Prostate gland (tissue), 2 donors: ENCODE measurements around the gene CD40. TPM values are rescaled to one million over a fixed set of nuclear protein-coding genes. Genes with fewer than 3 reads are reported as not detected.
"Not testable (repeated sequence)": the region's sequence is repeated elsewhere in the genome, so short reads cannot be mapped to it uniquely, and the experiment has no call there.

Source experiments
- DNase-seq: peaks from one replicate; pipeline ENCODE4 v3.0.0-alpha.2; 2019; ENCODE audit warnings: low spot score
- H3K27ac ChIP-seq, 2 donors: fragments of 200-600 bp; sonication (generic); 2 replicates each; pipeline ENCODE4 v1.5.1; 2017 to 2019
- H3K27me3 ChIP-seq: fragments of 200-600 bp; sonication (generic); replicated peaks from 2 replicates; pipeline ENCODE4 v1.5.1; 2019; ENCODE audit not compliant: insufficient read depth
- H3K36me3 ChIP-seq, 2 donors: fragments of 200-600 bp; sonication (generic); 1 replicate in 1 of 2; 2 replicates in 1 of 2; pipeline versions ENCODE4 v1.5.1 to v1.8.1; 2017 to 2019
- H3K4me1 ChIP-seq: fragments of 200-600 bp; sonication (generic); replicated peaks from 2 replicates; pipeline ENCODE4 v1.5.1; 2019
- H3K4me3 ChIP-seq, 2 donors: fragments of 200-600 bp; sonication (generic); 2 replicates each; pipeline ENCODE4 v1.5.1; 2017 to 2019
- H3K9me3 ChIP-seq: fragments of 200-600 bp; sonication (generic); 2 replicates; pipeline ENCODE4 v1.5.1; 2017
- CTCF ChIP-seq, 4 experiments: fragments of 200-600 bp in 2 of 4; fragments of 450-650 bp in 2 of 4; sonication (generic) in 2 of 4; IDR thresholded peaks; 1 replicate in 3 of 4; 2 replicates in 1 of 4; pipeline ENCODE4 v1.5.1; 2016 to 2019; ENCODE audit warnings: antibody characterized with exemption in 4 of 4, mild to moderate bottlenecking in 2 of 4, moderate library complexity in 2 of 4
- POLR2A ChIP-seq: fragments of 450-650 bp; IDR thresholded peaks from one replicate; pipeline ENCODE4 v1.6.1; 2016; ENCODE audit warnings: antibody characterized with exemption, mild to moderate bottlenecking
- POLR2AphosphoS5 ChIP-seq: sonication (generic); formaldehyde crosslinking; IDR thresholded peaks from one replicate; pipeline ENCODE4 v1.6.1; 2017; ENCODE audit warnings: antibody characterized with exemption
- WGBS: methylation state at CpG from one replicate; pipeline ENCODE4 v1.1.5; 2018; 5-methylcytosine and 5-hydroxymethylcytosine counted together
- intact Hi-C: fragments of 100-400 bp; cut with DNase I; formaldehyde crosslinking; loops from one replicate; pipeline ENCODE4 v1.14.2; 2022
- total RNA-seq, 2 donors: library from RNA; depleted of rRNA; stranded (reverse); fragments of >200 nt; gene quantifications; one replicate each; pipeline ENCODE4 v1.1.0, GENCODE V29; 2016

CD40 gene
- total RNA-seq, 2 donors from 2014 or later, result 16.9 to 27.1 TPM

GRCh38 chr20:46093531-46093930 is 24.6 kb upstream of the CD40 start:
- H3K27ac ChIP-seq, result no peak overlapping the region
- WGBS, result 76% methylated on average over 2 of the region's 2 CpGs
- intact Hi-C loops, result no loop called here
- no peaks in the 10 kb centered on the region for H3K4me1 ChIP-seq
- H3K36me3 ChIP-seq, result no peaks in the 10 kb centered on the region
- no peak for TF ChIP-seq CTCF (IDR thresholded peaks at IDR 0.05)
- no peak for TF ChIP-seq POLR2AphosphoS5
- TF ChIP-seq POLR2A, result no peak
- no peaks in the 10 kb centered on the region for H3K9me3 ChIP-seq
- no peak overlapping the region for H3K4me3 ChIP-seq
- H3K27me3 ChIP-seq, result no peaks in the 10 kb centered on the region
- DNase-seq, result no peak

GRCh38 chr20:46099491-46100287 is 18.4 kb upstream of the CD40 start:
- intact Hi-C loops, result no loop called here
- no peak overlapping the region for H3K4me3 ChIP-seq

GRCh38 chr20:46100444-46100843 is 17.7 kb upstream of the CD40 start:
- WGBS, result 84% methylated on average over 7 of the region's 7 CpGs
- H3K27ac ChIP-seq, H3K27me3 ChIP-seq, DNase-seq, intact Hi-C loops, H3K36me3 ChIP-seq, H3K9me3 ChIP-seq, H3K4me1 ChIP-seq, H3K4me3 ChIP-seq: not testable (repeated sequence)

More at GRCh38 chr20:46099491-46100287, 18.4 kb upstream of the CD40 start:
- Histone ChIP-seq H3K27ac (no peak overlapping the region), H3K36me3 (no peaks in the 10 kb centered on the region), H3K9me3 (no peaks in the 10 kb centered on the region), H3K27me3 (peaks cover 3% of the 10 kb centered on the region), H3K4me1 (no peaks in the 10 kb centered on the region)
- no peak for DNase-seq
- TF ChIP-seq POLR2A (no peak), CTCF (IDR thresholded peaks at IDR 0.05) (no peak), POLR2AphosphoS5 (no peak)
- WGBS, result 38% methylated on average over 22 of the region's 48 CpGs

- H3K4me3 ChIP-seq, result no peak overlapping the region
- peaks cover 3% of the 10 kb centered on the region for H3K27me3 ChIP-seq
- intact Hi-C loops, result no loop called here
- WGBS, result 80% methylated on average over 5 of the region's 5 CpGs
- no peaks in the 10 kb centered on the region for H3K36me3 ChIP-seq
- H3K4me1 ChIP-seq, result no peaks in the 10 kb centered on the region
- no peak overlapping the region for H3K27ac ChIP-seq
- no peak for DNase-seq
- H3K9me3 ChIP-seq, result no peaks in the 10 kb centered on the region
- no peak for TF ChIP-seq CTCF (IDR thresholded peaks at IDR 0.05)
- no peak for TF ChIP-seq POLR2AphosphoS5
- TF ChIP-seq POLR2A, result no peak
These were observed 17.1 kb upstream of the CD40 start for GRCh38 chr20:46100988-46101387.

- intact Hi-C loops, result no loop called here
- Histone ChIP-seq H3K4me1 (no peaks in the 10 kb centered on the region), H3K9me3 (no peaks in the 10 kb centered on the region), H3K4me3 (no peak overlapping the region), H3K36me3 (no peaks in the 10 kb centered on the region), H3K27ac (no peak overlapping the region), H3K27me3 (peaks cover 3% of the 10 kb centered on the region)
- no peak for DNase-seq
- TF ChIP-seq POLR2A (no peak), CTCF (IDR thresholded peaks at IDR 0.05) (no peak), POLR2AphosphoS5 (no peak)
- 87% methylated on average over 3 of the region's 3 CpGs for WGBS
These were observed 16.2 kb upstream of the CD40 start for GRCh38 chr20:46101957-46102356.
